K562 (cell line): ENCODE results near the gene MRAS. TPM values are rescaled to one million over a fixed set of nuclear protein-coding genes. Genes with fewer than 3 reads are reported as not detected.

Experiments
- ATAC-seq: fragments of 200-7000 bp; cut with Tn5 transposase; 3 replicates; pipeline ENCODE4 v1.9.1; 2020; ENCODE audit warnings: moderate library complexity
- BruUV-seq: library from RNA; stranded (reverse); fragments of 400-500 nt; replicated peaks from 2 replicates; lab custom pipeline; 2021; lab: Mats Ljungman, UMichigan
- CTCF ChIA-PET: fragments of 300-600 bp; formaldehyde crosslinking; extraction: SDS; loops from one replicate; lab custom pipeline; 2021; ENCODE audit warnings: low intra/inter-chr PET ratio; lab: Yijun Ruan, JAX
- POLR2A ChIA-PET: fragments of 300-600, 350-650 bp; sonication (Branson Sonifier 250); formaldehyde crosslinking; extraction: SDS; loops from one replicate; lab custom pipeline; 2021; ENCODE audit warnings: antibody characterized with exemption, inconsistent platforms; lab: Yijun Ruan, JAX
- DNase-seq, 4 experiments: peaks; one replicate each; pipeline versions ENCODE4 v3.0.0 to v3.0.0-alpha.2; 2011 to 2018; ENCODE audit warnings: low spot score in 3 of 4, mixed read lengths in 3 of 4; ENCODE audit errors: extremely low read depth in 1 of 4
- FAIRE-seq: peaks from 2 replicates; lab custom pipeline; 2011; peaks lifted over from hg19 to GRCh38; lab: Jason Lieb, UNC
- H2AFZ ChIP-seq: 2 replicates; pipeline ENCODE4 v1.6.0; 2011; ENCODE audit warnings: low read depth, low read length, control low read depth, inconsistent platforms
- H3K27ac ChIP-seq: fragments of 200-600 bp; 3 replicates; pipeline ENCODE4 v1.8.0; 2011; ENCODE audit warnings: low read depth, mild to moderate bottlenecking, control low read depth, inconsistent platforms, low read length, moderate library complexity, mixed read lengths; ENCODE audit errors: extremely low read depth
- H3K27me3 ChIP-seq, 2 experiments: fragments of 300-600 bp in 1 of 2; 2 replicates in 1 of 2; 3 replicates in 1 of 2; pipeline versions ENCODE4 v1.6.0 to v1.8.0; 2011; ENCODE audit warnings: inconsistent platforms in 2 of 2, low read length in 2 of 2, mild to moderate bottlenecking in 1 of 2, mixed read lengths in 1 of 2, moderate library complexity in 1 of 2; ENCODE audit not compliant: control insufficient read depth in 2 of 2, insufficient read depth in 2 of 2
- H3K36me3 ChIP-seq: fragments of 300-600 bp; 3 replicates; pipeline ENCODE4 v1.8.0; 2011; ENCODE audit warnings: mild to moderate bottlenecking, low read length, inconsistent platforms; ENCODE audit not compliant: control insufficient read depth, insufficient read depth
- H3K4me1 ChIP-seq, 2 experiments: fragments of 200-600 bp in 1 of 2; replicated peaks in 1 of 2; 2 replicates in 1 of 2; 3 replicates in 1 of 2; pipeline versions ENCODE4 v1.5.1 to v1.8.0; 2011; ENCODE audit warnings: inconsistent platforms in 2 of 2, low read length in 2 of 2, mild to moderate bottlenecking in 1 of 2, mixed read lengths in 1 of 2, moderate library complexity in 1 of 2; ENCODE audit not compliant: control insufficient read depth in 2 of 2, insufficient read depth in 2 of 2
- H3K4me2 ChIP-seq: 2 replicates; pipeline ENCODE4 v1.6.1; 2011; ENCODE audit warnings: low read length, control low read depth, inconsistent platforms, mixed read lengths; ENCODE audit not compliant: insufficient read depth
- H3K4me3 ChIP-seq: fragments of 200-600 bp; sonication (generic), shearing (Covaris generic); 2 replicates; pipeline ENCODE4 v1.5.1; 2016; ENCODE audit warnings: control low read depth, inconsistent platforms
- H3K79me2 ChIP-seq: fragments of 200-600 bp; 3 replicates; pipeline ENCODE4 v1.8.0; 2011; ENCODE audit warnings: low read length, inconsistent platforms; ENCODE audit not compliant: control insufficient read depth, insufficient read depth
- H3K9ac ChIP-seq, 2 experiments: 2 replicates each; pipeline versions ENCODE4 v1.6.0 to v1.6.1; 2011; ENCODE audit warnings: low read depth in 2 of 2, low read length in 2 of 2, control low read depth in 1 of 2, inconsistent platforms in 1 of 2, mild to moderate bottlenecking in 1 of 2, mixed read lengths in 1 of 2; ENCODE audit not compliant: insufficient read depth in 1 of 2
- H3K9me1 ChIP-seq: one replicate; pipeline ENCODE4 v1.6.0; 2011; ENCODE audit warnings: inconsistent platforms, mild to moderate bottlenecking, low read length, moderate library complexity; ENCODE audit not compliant: control insufficient read depth, insufficient read depth
- H3K9me3 ChIP-seq: replicated peaks from 2 replicates; pipeline ENCODE4 v1.5.1; 2011; ENCODE audit warnings: low read depth, low read length, inconsistent platforms; ENCODE audit not compliant: control insufficient read depth, insufficient read depth
- H4K20me1 ChIP-seq: replicated peaks from 2 replicates; pipeline ENCODE4 v1.6.1; 2011; ENCODE audit warnings: low read length, inconsistent platforms, mixed read lengths; ENCODE audit not compliant: control insufficient read depth, insufficient read depth
- FOXA3 ChIP-seq, 2 experiments: fragments of 450-650 bp in 1 of 2; sonication (generic) in 1 of 2; formaldehyde crosslinking; IDR thresholded peaks in 1 of 2; conservative IDR thresholded peaks in 1 of 2; 2 replicates each; pipeline versions ENCODE4 v1.4.0 to v1.8.0; 2020 to 2022; ENCODE audit warnings: mild to moderate bottlenecking in 2 of 2, missing genetic modification reagents in 1 of 2
- GATA2 ChIP-seq: sonication (generic); formaldehyde crosslinking; IDR thresholded peaks from 2 replicates; pipeline ENCODE4 v1.4.0; 2020; ENCODE audit warnings: mild to moderate bottlenecking, missing genetic modification reagents
- HMGN3 ChIP-seq: IDR thresholded peaks from 2 replicates; pipeline ENCODE4 v1.6.1; 2011; ENCODE audit warnings: borderline replicate concordance, low read depth, mild to moderate bottlenecking, mixed read lengths, low read length; ENCODE audit not compliant: insufficient read length; ENCODE audit errors: extremely low read depth
- HNRNPL ChIP-seq: fragments of 200-400 bp; formaldehyde crosslinking; IDR thresholded peaks from 2 replicates; pipeline ENCODE4 v1.6.1; 2017; ENCODE audit warnings: low read depth, mild to moderate bottlenecking, low read length
- NCOA6 ChIP-seq: fragments of 450-650 bp; IDR thresholded peaks from 2 replicates; pipeline ENCODE4 v1.6.1; 2017; ENCODE audit warnings: mild to moderate bottlenecking
- NEUROD1 ChIP-seq: fragments of 150-350 bp; IDR thresholded peaks from 2 replicates; pipeline ENCODE4 v1.6.1; 2014; ENCODE audit warnings: borderline replicate concordance, low read length, low read depth; ENCODE audit not compliant: partially characterized antibody
- NFE2 ChIP-seq: IDR thresholded peaks from 2 replicates; pipeline ENCODE4 v1.6.1; 2014; ENCODE audit warnings: antibody characterized with exemption, low read depth
- NFYB ChIP-seq: IDR thresholded peaks from 2 replicates; pipeline ENCODE4 v1.6.1; 2011; ENCODE audit warnings: mild to moderate bottlenecking, moderate library complexity; ENCODE audit not compliant: insufficient read length; ENCODE audit errors: extremely low read depth
- PURB ChIP-seq: sonication (generic); formaldehyde crosslinking; IDR thresholded peaks from 2 replicates; pipeline ENCODE4 v1.9.0; 2021; ENCODE audit warnings: low read depth, mild to moderate bottlenecking, missing genetic modification reagents
- ZNF140 ChIP-seq: fragments of 250-450 bp; sonication (Bioruptor Pico); IDR thresholded peaks from 2 replicates; pipeline ENCODE4 v1.8.0; 2021; ENCODE audit warnings: moderate library complexity, mild to moderate bottlenecking, inconsistent platforms
- ZNF57 ChIP-seq: fragments of 450-650 bp; formaldehyde crosslinking; IDR thresholded peaks from 2 replicates; pipeline ENCODE4 v1.4.0; 2020; ENCODE audit warnings: mild to moderate bottlenecking, moderate library complexity
- WGBS: fragments of 100-300 bp; shearing (Covaris generic); methylation state at CpG from one replicate; pipeline ENCODE4 v1.1.6; 2016; ENCODE audit warnings: low coverage, mixed read lengths; ENCODE audit not compliant: insufficient coverage; ENCODE audit errors: missing lambda C conversion rate; 5-methylcytosine and 5-hydroxymethylcytosine counted together
- in situ Hi-C: fragments of 300-500 bp; cut with MboI; formaldehyde crosslinking; loops from 4 replicates; pipeline ENCODE4 v1.15.0; 2018; ENCODE audit warnings: inconsistent platforms, mixed read lengths
- intact Hi-C: fragments of 100-400 bp; cut with micrococcal nuclease; formaldehyde crosslinking; loops from 2 replicates; pipeline ENCODE4 v1.14.2; 2022
- polyA plus RNA-seq, 8 experiments: library from polyadenylated mRNA; depleted of rRNA in 4 of 8; stranded (reverse) in 5 of 8; unstranded in 3 of 8; fragments of >200 nt; fragmentation: Nextera tagmentation in 2 of 8; fragmentation: Illumina TruSeq in 1 of 8; extraction: Ambion mirVana in 2 of 8; extraction: Trizol in 1 of 8; gene quantifications; 2 replicates each; pipeline versions ENCODE4 v1.2.1 to v1.2.3, GENCODE V29; 2011 to 2014; ENCODE audit warnings: inconsistent platforms in 1 of 8, missing spikeins in 1 of 8
- total RNA-seq, 7 experiments: library from RNA; depleted of rRNA in 6 of 7; stranded (reverse); fragments of >200 nt in 6 of 7; fragmentation: Illumina TruSeq in 2 of 7; extraction: Trizol in 2 of 7; gene quantifications; 2 replicates each; pipeline versions ENCODE4 v1.2.1 to v1.2.3, GENCODE V29; 2011 to 2021; ENCODE audit warnings: low replicate concordance in 1 of 7
- TF ChIP-seq, protein P1 (sequence below): fragments of 250-450 bp; sonication (Bioruptor Pico); IDR thresholded peaks from 2 replicates; pipeline ENCODE4 v1.4.0; 2020; ENCODE audit warnings: mild to moderate bottlenecking

Gene MRAS
- total and polyA plus RNA-seq, 9 of the 15 experiments (the other 6 are each of a cell fraction or from before 2014, with no cell fraction given) = 1.5 to 10.0 (median 5.0) TPM

DNA sequence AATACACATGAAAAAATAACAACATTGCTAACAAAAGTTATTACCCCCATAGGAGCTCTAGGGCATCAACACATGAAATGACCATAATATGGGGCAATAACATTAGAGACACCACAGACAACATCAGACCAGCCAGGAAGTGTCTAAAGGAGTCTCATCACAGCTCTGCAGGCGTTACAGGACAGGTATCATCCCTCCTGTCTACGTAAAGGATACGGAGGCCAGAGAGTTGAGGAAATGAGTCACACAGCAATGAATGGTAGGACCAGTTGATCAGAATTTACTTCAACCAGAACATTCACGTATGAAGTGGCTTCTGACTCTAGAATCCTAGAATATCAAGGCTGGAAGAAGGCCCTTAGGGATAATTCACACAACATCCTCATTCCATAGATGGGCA, 20.5 kb upstream of the MRAS start:
- in situ Hi-C loops (no loop called here), intact Hi-C loops (loop anchor here (10.0 kb wide), 1 partner anchor 263 kb away; no protein-coding TSS in a partner anchor)
- Histone ChIP-seq H3K9ac (no peak overlapping the region), H3K4me1 (peaks cover 10 to 11% of the 10 kb centered on the region in 2 experiments; a peak in 4 of 5 replicates), H3K27me3 (no peaks in the 10 kb centered on the region; a peak in 1 of 5 replicates), H3K4me3 (no peak overlapping the region), H3K4me2 (no peak overlapping the region), H3K9me3 (no peaks in the 10 kb centered on the region), H4K20me1 (no peaks in the 10 kb centered on the region), H3K9me1 (no peaks in the 10 kb centered on the region), H3K27ac (no peak overlapping the region), H3K36me3 (no peaks in the 10 kb centered on the region), H2AFZ (no peak overlapping the region), H3K79me2 (no peaks in the 10 kb centered on the region)
- FAIRE-seq (no peak), DNase-seq (no peak), ATAC-seq (no peak)
- ChIA-PET CTCF (no interaction called here), POLR2A (interaction anchor here (1.0 to 1.2 kb wide), 2 partner anchors 12 to 23 kb away, joined by 3 read pairs; no protein-coding TSS in a partner anchor)
- 26% methylated on average over 4 of the region's 4 CpGs for WGBS
- TF ChIP-seq NCOA6 (no peak), NFYB (no peak), NFE2 (no peak), NEUROD1 (no peak), PURB (no peak), ZNF140 (CRISPR knock-in tag) (no peak), GATA2 (CRISPR knock-in tag) (no peak), ZNF57 (no peak), HMGN3 (no peak), FOXA3 (CRISPR knock-in tag; conservative IDR thresholded peaks at IDR 0.05 in 1 of 2, IDR thresholded peaks at IDR 0.05 in 1 of 2) (no peak), HNRNPL (no peak)
- TF ChIP-seq, protein P1, sequence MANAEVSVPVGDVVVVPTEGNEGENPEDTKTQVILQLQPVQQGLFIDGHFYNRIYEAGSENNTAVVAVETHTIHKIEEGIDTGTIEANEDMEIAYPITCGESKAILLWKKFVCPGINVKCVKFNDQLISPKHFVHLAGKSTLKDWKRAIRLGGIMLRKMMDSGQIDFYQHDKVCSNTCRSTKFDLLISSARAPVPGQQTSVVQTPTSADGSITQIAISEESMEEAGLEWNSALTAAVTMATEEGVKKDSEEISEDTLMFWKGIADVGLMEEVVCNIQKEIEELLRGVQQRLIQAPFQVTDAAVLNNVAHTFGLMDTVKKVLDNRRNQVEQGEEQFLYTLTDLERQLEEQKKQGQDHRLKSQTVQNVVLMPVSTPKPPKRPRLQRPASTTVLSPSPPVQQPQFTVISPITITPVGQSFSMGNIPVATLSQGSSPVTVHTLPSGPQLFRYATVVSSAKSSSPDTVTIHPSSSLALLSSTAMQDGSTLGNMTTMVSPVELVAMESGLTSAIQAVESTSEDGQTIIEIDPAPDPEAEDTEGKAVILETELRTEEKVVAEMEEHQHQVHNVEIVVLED = no peak
- no TSS peak for BruUV-seq
